ENCODE data around the gene ST7L.
"Not testable (repeated sequence)": the region's sequence is repeated elsewhere in the genome, so short reads cannot be mapped to it uniquely, and the experiment has no call there.

ST7L gene

DNA sequence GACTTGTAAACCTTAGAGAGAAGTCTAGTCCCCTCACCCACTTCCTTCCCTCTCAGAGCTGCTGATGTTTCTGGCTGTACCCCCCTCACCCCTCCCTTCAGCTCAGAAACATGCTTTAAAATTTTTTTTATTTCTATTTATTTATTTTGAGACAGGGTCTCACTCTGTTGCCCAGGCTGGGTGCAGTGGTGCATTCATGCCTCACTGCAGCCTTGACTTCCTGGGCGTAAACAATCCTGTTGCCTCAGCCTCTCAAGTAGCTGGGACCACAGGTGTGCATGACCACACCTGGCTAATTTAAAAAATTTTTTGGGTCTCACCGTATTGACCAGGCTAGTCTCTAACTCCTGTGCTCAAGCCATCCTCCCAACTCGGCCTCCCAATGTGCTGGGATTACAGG lies 113.1 kb downstream of the ST7L start:
- DNase-seq (ENCODE audit: low read depth) = no peak
- no peak overlapping the region for H3K4me3 ChIP-seq (ENCODE audit: low read depth, low read length)

- no peak for DNase-seq (ENCODE audit: low read depth)
Measured at GRCh38 chr1:112505400-112505785, 113.5 kb downstream of the ST7L start.

DNA sequence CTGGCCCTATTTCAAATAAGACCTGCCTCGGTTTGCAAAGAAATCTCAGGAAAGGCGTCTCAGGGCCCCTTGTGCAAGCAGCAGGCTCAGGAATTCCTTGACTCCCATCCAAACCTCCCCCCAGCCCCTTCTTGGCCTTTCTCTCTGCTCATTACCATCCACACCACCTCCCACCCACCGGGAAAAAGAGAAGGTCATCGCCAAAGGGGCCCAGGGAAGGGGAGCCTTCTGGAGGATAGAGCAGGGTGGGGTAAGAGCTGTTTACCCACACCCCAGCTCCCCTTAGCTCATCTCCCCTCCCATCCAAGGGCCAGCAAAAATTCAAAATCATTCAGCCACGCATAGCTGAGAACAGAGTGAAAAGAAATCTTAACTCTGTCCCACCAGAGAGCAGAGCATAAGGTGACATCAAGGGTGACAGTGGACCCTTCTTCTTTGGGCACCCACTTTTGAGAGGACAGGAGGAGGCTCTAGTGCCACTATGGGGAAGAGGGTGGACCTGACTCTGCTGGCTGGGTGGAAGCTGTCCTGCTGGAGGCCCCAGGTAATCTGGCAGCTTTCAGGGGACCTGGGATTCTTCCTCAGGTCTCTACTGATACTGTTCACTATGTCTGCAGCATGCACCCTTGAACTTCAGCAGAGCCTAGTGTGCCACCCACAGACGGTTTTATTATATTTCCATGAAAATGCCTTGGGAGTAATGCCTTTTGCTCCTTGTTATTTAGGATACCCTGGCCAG lies 114.1 kb downstream of the ST7L start:
- no peak for DNase-seq (ENCODE audit: low read depth)

More at GRCh38 chr1:112505400-112505785, 113.5 kb downstream of the ST7L start:
- H3K4me3 ChIP-seq (ENCODE audit: low read depth, low read length) = no peak overlapping the region

GRCh38 chr1:112504001-112504660 lies 114.8 kb downstream of the ST7L start:
- H3K4me3 ChIP-seq (ENCODE audit: low read depth, low read length) = no peak overlapping the region
- DNase-seq (ENCODE audit: low read depth) = no peak

More for the DNA sequence above, 114.1 kb downstream of the ST7L start:
- H3K4me3 ChIP-seq (ENCODE audit: low read depth, low read length) = no peak overlapping the region

DNA sequence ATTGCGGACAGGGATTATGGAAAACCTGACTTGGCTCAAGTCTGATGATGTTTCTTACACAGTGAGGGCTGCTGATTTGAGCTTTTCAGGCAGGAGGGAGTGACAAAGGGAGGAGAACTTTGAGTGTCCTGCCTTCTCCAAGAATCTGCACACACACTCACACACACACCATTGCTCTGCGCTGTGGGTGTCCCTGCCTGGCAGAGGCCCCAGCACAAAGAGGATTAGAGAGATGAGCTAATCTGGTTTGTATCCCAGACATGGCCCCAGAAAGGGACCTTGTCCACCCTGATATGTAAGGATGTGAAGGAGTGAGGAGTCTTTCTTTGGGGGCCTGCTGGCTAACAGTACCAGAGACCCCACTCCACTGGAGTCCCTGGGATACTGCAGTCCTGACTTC lies 116.1 kb downstream of the ST7L start:
- DNase-seq (ENCODE audit: low read depth) = no peak

GRCh38 chr1:112501810-112502641 lies 116.9 kb downstream of the ST7L start:
- peak overlapping the region; percentile 55 for H3K4me3 ChIP-seq (ENCODE audit: low read depth, low read length)
- no peak for DNase-seq (ENCODE audit: low read depth)

More for the DNA sequence above, 116.1 kb downstream of the ST7L start:
- H3K4me3 ChIP-seq (ENCODE audit: low read depth, low read length) = no peak overlapping the region

DNA sequence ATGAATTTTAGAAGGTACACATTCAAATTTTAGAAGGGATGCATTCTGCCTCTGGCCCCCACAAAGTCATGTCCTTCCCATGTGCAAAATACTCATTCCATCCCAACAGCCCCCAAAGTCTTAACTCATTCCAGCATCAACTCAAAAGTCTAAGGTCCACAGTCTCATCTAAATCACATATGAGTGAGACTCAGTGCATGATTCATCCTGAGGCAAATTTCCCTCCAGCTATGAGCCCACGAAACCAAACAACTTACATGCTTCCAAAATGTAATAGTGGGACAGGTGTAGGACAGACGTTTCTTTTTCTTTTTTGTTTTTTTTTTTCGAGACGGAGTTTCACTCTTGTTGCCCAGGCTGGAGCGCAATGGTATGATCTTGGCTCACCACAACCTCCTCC lies 122.7 kb downstream of the ST7L start:
- H3K4me3 ChIP-seq (ENCODE audit: low read depth, low read length) = no peak overlapping the region
- no peak for DNase-seq (ENCODE audit: low read depth)

DNA sequence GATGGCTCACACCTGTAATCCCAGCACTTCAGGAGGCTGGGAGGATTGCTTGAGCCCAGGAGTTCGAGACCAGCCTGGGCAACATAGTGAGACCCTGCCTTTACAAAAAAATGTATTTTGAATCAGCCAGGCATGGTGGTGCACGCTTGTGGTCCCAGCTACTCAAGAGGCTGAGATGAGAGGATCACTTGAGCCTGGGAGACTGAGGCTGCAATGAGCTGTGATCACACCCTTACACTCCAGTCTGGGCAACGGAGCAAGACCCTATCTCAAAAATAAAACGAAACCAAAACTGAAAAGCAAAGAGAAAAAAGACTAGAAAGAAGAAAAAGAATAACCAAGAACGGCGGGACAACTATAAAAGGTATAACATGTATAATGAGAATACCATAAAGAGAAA lies 125.6 kb downstream of the ST7L start:
- DNase-seq (ENCODE audit: low read depth) = no peak
- no peak overlapping the region for H3K4me3 ChIP-seq (ENCODE audit: low read depth, low read length)

GRCh38 chr1:112492076-112492475 lies 126.9 kb downstream of the ST7L start:
- DNase-seq (ENCODE audit: low read depth) = no peak
- no peak overlapping the region for H3K4me3 ChIP-seq (ENCODE audit: low read depth, low read length)

DNA sequence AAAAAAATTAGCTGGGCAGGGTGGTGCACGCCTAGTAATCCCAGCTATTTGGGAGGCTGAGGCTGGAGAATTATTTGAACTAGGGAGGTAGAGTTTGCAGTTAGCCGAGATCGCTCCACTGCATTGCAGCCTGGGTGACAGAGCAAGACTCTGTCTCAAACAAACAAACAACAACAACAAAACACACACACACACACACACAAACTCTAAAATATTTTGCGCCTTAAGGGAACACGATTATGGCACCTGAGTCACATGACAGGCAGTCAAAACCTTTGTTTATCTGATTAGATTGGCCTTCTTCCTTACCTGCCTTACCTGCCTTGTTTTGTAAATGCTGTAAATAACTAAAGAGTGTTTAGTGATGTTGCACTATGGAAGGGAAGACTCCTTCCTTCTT lies 130.8 kb downstream of the ST7L start:
- DNase-seq (ENCODE audit: low read depth) = no peak
- H3K4me3 ChIP-seq (ENCODE audit: low read depth, low read length) = no peak overlapping the region

DNA sequence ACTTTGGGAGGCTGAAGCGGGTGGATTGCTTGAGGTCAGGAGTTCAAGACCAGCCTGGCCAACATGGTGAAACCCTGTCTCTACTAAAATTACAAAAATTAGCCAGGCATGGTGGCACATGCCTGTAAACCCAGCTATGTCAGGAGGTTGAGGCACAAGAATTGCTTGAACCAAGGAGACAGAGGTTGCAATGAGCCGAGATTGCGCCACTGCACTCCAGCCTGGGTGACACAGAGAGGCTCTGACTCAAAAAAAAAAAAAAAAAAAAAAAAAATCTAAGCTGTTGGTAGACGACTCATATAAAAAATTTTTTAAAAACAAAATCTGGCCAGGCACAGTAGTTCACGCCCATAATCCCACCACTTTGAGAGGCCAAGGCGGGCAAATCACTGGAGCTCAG lies 131.3 kb downstream of the ST7L start:
- H3K4me3 ChIP-seq (ENCODE audit: low read depth, low read length); DNase-seq (ENCODE audit: low read depth): not testable (repeated sequence)

DNA sequence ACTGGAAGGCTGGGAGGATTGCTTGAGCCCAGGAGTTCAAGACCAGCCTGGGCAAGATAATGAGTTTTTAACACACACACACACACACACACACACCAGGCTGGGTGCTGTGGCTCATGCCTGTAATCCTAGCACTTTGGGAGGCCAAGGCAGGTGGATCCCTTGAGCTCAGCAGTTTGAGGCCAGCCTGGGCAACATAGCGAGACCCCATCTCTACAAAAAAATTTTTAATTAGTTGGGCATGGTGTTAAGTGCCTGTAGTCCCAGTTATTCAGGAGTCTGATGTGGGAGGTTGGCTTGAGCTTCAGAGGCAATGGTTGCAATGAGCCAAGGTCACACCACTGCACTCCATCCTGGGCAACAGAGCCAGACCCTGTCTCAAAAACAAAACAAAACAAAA lies 132.9 kb downstream of the ST7L start:
- DNase-seq (ENCODE audit: low read depth); H3K4me3 ChIP-seq (ENCODE audit: low read depth, low read length): not testable (repeated sequence)

DNA sequence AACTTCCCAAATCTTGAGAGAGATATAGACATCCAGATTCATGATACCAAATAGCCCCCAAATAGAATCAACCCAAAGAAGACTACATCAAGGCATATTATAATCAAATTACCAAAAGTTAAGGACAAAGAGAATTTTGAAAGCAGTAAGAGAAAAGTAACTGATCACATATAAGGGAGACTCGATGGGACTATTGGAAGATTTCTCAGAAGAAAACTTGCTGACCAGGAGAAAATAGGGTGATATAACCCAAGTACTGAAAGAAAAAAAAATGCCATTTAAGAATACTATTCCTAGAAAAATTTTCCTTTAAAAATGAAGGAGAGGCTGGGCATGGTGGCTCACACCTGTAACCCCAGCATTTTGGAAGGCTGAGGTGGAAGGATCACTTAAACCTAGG lies 140.6 kb downstream of the ST7L start:
- no peak for DNase-seq (ENCODE audit: low read depth)
- no peak overlapping the region for H3K4me3 ChIP-seq (ENCODE audit: low read depth, low read length)

GRCh38 chr1:112477550-112477949 lies 141.4 kb downstream of the ST7L start:
- no peak for DNase-seq (ENCODE audit: low read depth)
- H3K4me3 ChIP-seq (ENCODE audit: low read depth, low read length) = no peak overlapping the region
